Adipocyte (in vitro differentiated cells): ENCODE measurements around the gene CEACAM21.

ENCODE experiments used
- DNase-seq: peaks from one replicate; pipeline ENCODE4 v3.0.0-alpha.2; 2015; ENCODE audit warnings: low read depth
- H3K27me3 ChIP-seq: replicated peaks from 2 replicates; pipeline ENCODE4 v1.7.0; 2013; ENCODE audit warnings: mild to moderate bottlenecking, low read length, moderate library complexity; ENCODE audit not compliant: control insufficient read depth, insufficient read depth
- H3K36me3 ChIP-seq: 2 replicates; pipeline ENCODE4 v1.7.0; 2013; ENCODE audit warnings: low read length, mild to moderate bottlenecking, moderate library complexity; ENCODE audit not compliant: control insufficient read depth, insufficient read depth, severe bottlenecking
- H3K4me1 ChIP-seq: 2 replicates; pipeline ENCODE4 v1.7.0; 2013; ENCODE audit warnings: mild to moderate bottlenecking, low read length, moderate library complexity; ENCODE audit not compliant: control insufficient read depth, insufficient read depth
- H3K4me3 ChIP-seq: 2 replicates; pipeline ENCODE4 v1.7.0; 2013; ENCODE audit warnings: mild to moderate bottlenecking, low read length, moderate library complexity
- H3K9ac ChIP-seq: 2 replicates; pipeline ENCODE4 v1.7.0; 2013; ENCODE audit warnings: mild to moderate bottlenecking, low read length, moderate library complexity
- H3K9me3 ChIP-seq: 2 replicates; pipeline ENCODE4 v1.7.0; 2013; ENCODE audit warnings: mild to moderate bottlenecking, low read length, moderate library complexity; ENCODE audit not compliant: control insufficient read depth

Gene CEACAM21

DNA sequence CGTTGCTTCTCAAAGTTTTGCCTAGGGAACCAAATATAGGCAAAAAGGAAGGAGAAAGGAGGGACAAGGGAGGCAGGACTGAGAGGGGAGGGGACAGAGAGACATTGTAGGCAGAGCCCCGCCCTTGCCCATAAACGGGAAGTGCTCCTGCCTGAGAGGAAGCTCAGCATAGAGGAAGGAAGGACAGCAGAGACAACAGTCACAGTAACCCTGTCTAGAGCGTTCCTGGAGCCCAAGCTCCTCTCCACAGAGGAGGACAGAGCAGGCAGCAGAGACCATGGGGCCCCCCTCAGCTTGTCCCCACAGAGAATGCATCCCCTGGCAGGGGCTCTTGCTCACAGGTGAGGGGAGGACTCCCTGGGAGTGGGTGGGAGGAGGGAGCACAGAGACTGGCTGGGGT lies at the start of gene CEACAM21:
Gene CEACAM21 (plus strand): TSS at position 169 of the 400 bp plus-strand sequence. CDS start 109 bp downstream, at position 278.
- Histone ChIP-seq H3K4me1 (no peaks in the 10 kb centered on the region), H3K4me3 (no peak within 1 kb of the TSS), H3K9ac (no peak within 1 kb of the TSS), H3K9me3 (peaks cover 8% of the 10 kb centered on the region), H3K36me3 (no peaks in the 10 kb centered on the region), H3K27me3 (peaks cover 47% of the 10 kb centered on the region)
- no peak for DNase-seq

- H3K36me3 ChIP-seq: no peaks in the 10 kb centered on the region
- peaks cover 10% of the 10 kb centered on the region for H3K9me3 ChIP-seq
- H3K27me3 ChIP-seq: peaks cover 62% of the 10 kb centered on the region
- DNase-seq: no peak
- H3K4me1 ChIP-seq: peaks cover 11% of the 10 kb centered on the region
- no peak overlapping the region for H3K9ac ChIP-seq
- no peak overlapping the region for H3K4me3 ChIP-seq
Measured at GRCh38 chr19:41527089-41527488, 48.9 kb upstream of the CEACAM21 start.

DNA sequence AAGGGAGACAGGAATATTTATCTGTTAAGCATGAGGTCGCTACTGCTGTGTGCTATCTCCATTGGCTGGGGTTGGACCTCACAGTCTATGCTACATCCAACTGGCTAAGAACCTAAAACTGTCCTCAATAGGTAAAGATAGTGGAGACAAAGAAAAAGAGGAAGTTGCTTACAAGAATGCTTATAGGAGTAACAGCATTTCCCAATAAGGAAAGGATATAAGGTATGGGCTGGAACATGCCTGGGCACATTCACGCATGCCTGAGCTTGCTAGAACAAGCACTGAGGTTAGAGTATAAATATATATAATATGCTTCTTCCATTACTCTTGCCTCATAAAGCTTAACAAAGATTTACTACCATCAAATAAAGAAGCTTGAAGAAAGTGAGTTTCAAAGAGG lies 47.9 kb upstream of the CEACAM21 start:
- no peaks in the 10 kb centered on the region for H3K36me3 ChIP-seq
- H3K4me1 ChIP-seq: peaks cover 11% of the 10 kb centered on the region
- no peak for DNase-seq
- no peak overlapping the region for H3K9ac ChIP-seq
- no peak overlapping the region for H3K4me3 ChIP-seq
- H3K27me3 ChIP-seq: peaks cover 52% of the 10 kb centered on the region
- H3K9me3 ChIP-seq: peaks cover 10% of the 10 kb centered on the region

- DNase-seq: no peak
- H3K4me3 ChIP-seq: no peak overlapping the region
Measured at GRCh38 chr19:41529484-41530183, 46.3 kb upstream of the CEACAM21 start.

GRCh38 chr19:41530184-41530534 lies 45.8 kb upstream of the CEACAM21 start:
- Histone ChIP-seq H3K9me3 (peaks cover 10% of the 10 kb centered on the region), H3K4me1 (peaks cover 11% of the 10 kb centered on the region), H3K27me3 (peaks cover 31% of the 10 kb centered on the region), H3K4me3 (no peak overlapping the region), H3K36me3 (no peaks in the 10 kb centered on the region), H3K9ac (no peak overlapping the region)
- DNase-seq: no peak

More at GRCh38 chr19:41529484-41530183, 46.3 kb upstream of the CEACAM21 start:
- peaks cover 37% of the 10 kb centered on the region for H3K27me3 ChIP-seq
- H3K4me1 ChIP-seq: peaks cover 11% of the 10 kb centered on the region
- peaks cover 10% of the 10 kb centered on the region for H3K9me3 ChIP-seq
- no peaks in the 10 kb centered on the region for H3K36me3 ChIP-seq
- no peak overlapping the region for H3K9ac ChIP-seq

DNA sequence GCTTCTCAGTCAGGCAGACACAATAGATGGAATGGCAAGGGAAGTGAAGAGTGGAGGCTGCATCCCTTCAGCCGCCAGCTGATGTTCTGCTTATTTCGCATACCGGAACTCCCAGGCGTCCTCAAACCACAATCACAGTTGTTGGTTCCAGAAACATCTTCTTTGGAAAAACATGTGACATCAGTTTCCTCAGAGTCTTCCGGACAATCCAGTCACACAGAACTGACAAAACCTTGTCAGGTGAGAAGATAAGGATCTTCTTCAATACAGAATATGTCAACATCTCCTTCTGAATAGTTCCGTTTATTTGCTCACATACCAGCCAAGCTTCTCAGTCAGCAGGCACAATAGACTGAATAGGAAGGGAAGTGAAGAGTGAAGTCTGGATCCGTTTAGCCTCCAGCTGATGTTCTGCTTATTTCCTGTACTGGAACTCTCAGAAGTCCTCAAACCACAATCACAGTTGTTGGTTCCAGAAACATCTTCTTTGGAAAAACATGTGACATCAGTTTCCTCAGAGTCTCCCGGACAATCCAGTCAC lies 45.1 kb upstream of the CEACAM21 start:
- peaks cover 11% of the 10 kb centered on the region for H3K4me1 ChIP-seq
- no peak for DNase-seq
- peaks cover 25% of the 10 kb centered on the region for H3K27me3 ChIP-seq
- H3K36me3 ChIP-seq: no peaks in the 10 kb centered on the region
- peaks cover 10% of the 10 kb centered on the region for H3K9me3 ChIP-seq
- H3K9ac ChIP-seq: no peak overlapping the region
- peak overlapping the region; percentile 73 for H3K4me3 ChIP-seq

GRCh38 chr19:41531438-41532311 lies 44.3 kb upstream of the CEACAM21 start:
- Histone ChIP-seq H3K4me3 (peak overlapping the region; percentile 73), H3K27me3 (peaks cover 22% of the 10 kb centered on the region), H3K9ac (peak overlapping the region; percentile 27), H3K4me1 (peaks cover 11% of the 10 kb centered on the region), H3K9me3 (peaks cover 10% of the 10 kb centered on the region), H3K36me3 (no peaks in the 10 kb centered on the region)
- no peak for DNase-seq

DNA sequence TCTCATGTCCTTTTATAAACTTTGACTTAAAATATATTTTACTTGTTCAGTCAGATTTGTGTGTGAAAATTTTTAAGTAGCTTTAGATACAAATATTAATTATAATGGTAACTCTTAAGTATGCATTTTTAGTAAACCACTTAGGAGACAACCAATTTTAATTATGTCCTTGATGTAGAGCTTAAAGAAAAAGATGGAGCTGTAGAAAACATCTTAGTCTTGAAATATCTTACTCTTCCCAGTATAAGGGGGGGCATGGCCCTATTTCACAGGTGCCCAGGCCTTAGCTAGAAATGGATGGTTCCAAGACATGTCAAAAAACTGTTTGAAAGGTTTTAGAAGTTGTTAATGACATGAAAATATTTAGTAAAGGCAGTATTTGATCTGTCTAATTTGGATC lies 43.4 kb upstream of the CEACAM21 start:
- H3K36me3 ChIP-seq: no peaks in the 10 kb centered on the region
- peaks cover 11% of the 10 kb centered on the region for H3K4me1 ChIP-seq
- H3K9me3 ChIP-seq: peaks cover 10% of the 10 kb centered on the region
- no peak for DNase-seq
- H3K9ac ChIP-seq: no peak overlapping the region
- H3K4me3 ChIP-seq: no peak overlapping the region
- H3K27me3 ChIP-seq: peaks cover 17% of the 10 kb centered on the region

- no peak for DNase-seq
- H3K9ac ChIP-seq: no peak overlapping the region
- H3K4me1 ChIP-seq: peaks cover 11% of the 10 kb centered on the region
- peaks cover 6% of the 10 kb centered on the region for H3K9me3 ChIP-seq
- H3K36me3 ChIP-seq: no peaks in the 10 kb centered on the region
- no peak overlapping the region for H3K4me3 ChIP-seq
- H3K27me3 ChIP-seq: peaks cover 11% of the 10 kb centered on the region
Measured at GRCh38 chr19:41533671-41534215, 42.2 kb upstream of the CEACAM21 start.

GRCh38 chr19:41535029-41535622 lies 40.8 kb upstream of the CEACAM21 start:
- Histone ChIP-seq H3K9ac (no peak overlapping the region), H3K27me3 (peaks cover 15% of the 10 kb centered on the region), H3K9me3 (no peaks in the 10 kb centered on the region), H3K4me1 (peaks cover 11% of the 10 kb centered on the region), H3K4me3 (no peak overlapping the region), H3K36me3 (no peaks in the 10 kb centered on the region)
- no peak for DNase-seq

GRCh38 chr19:41537789-41538188 lies 38.2 kb upstream of the CEACAM21 start:
- Histone ChIP-seq H3K9ac (no peak overlapping the region), H3K27me3 (peaks cover 27% of the 10 kb centered on the region), H3K36me3 (no peaks in the 10 kb centered on the region), H3K4me3 (no peak overlapping the region), H3K9me3 (no peaks in the 10 kb centered on the region), H3K4me1 (no peaks in the 10 kb centered on the region)
- DNase-seq: peak; percentile 17
